GM12878 (cell line): ENCODE results near the gene COX11. TPM values are rescaled to one million over a fixed set of nuclear protein-coding genes. Genes with fewer than 3 reads are reported as not detected.

ENCODE experiments used
- ATAC-seq: fragments of 200-7000 bp; cut with Tn5 transposase; 3 replicates; pipeline ENCODE4 v1.9.1; 2020; ENCODE audit warnings: mild to moderate bottlenecking, moderate library complexity
- BruUV-seq: library from RNA; stranded (reverse); fragments of 400-500 nt; replicated peaks from 2 replicates; lab custom pipeline; 2021; lab: Mats Ljungman, UMichigan
- CTCF ChIA-PET: fragments of 300-600 bp; sonication (Branson Sonifier 250); formaldehyde crosslinking; extraction: SDS; loops from one replicate; lab custom pipeline; 2021; ENCODE audit warnings: inconsistent platforms; lab: Yijun Ruan, JAX
- POLR2A ChIA-PET: fragments of 350-600 bp; formaldehyde crosslinking; extraction: SDS; loops from one replicate; lab custom pipeline; 2021; ENCODE audit warnings: inconsistent platforms; lab: Charles Lee
- RAD21 ChIA-PET: fragments of 300-600 bp; sonication (Branson Sonifier 250); formaldehyde crosslinking; loops from one replicate; lab custom pipeline; 2023; ENCODE audit warnings: antibody characterized with exemption; ENCODE audit not compliant: unreplicated experiment; lab: Charles Lee
- SMC1A ChIA-PET: fragments of 300-600 bp; sonication (Branson Sonifier 250); formaldehyde crosslinking; loops from one replicate; lab custom pipeline; 2023; ENCODE audit not compliant: unreplicated experiment, uncharacterized antibody; lab: Charles Lee
- DNase-seq: peaks from one replicate; pipeline ENCODE4 v3.0.0-alpha.2; 2011; ENCODE audit warnings: low read depth, low spot score
- FAIRE-seq: peaks from 3 replicates; lab custom pipeline; 2011; peaks lifted over from hg19 to GRCh38; lab: Jason Lieb, UNC
- H2AFZ ChIP-seq: 2 replicates; pipeline ENCODE4 v1.6.0; 2011; ENCODE audit warnings: low read depth, low read length, control low read depth; ENCODE audit not compliant: control insufficient read depth
- H3K27ac ChIP-seq: 2 replicates; pipeline ENCODE4 v1.5.1; 2011; ENCODE audit warnings: control low read depth; ENCODE audit not compliant: control insufficient read depth, insufficient read depth
- H3K27me3 ChIP-seq, 2 experiments: replicated peaks in 1 of 2; 2 replicates each; pipeline versions ENCODE4 v1.6.0 to v1.6.1; 2011; ENCODE audit warnings: low read length in 1 of 2; ENCODE audit not compliant: control insufficient read depth in 2 of 2, insufficient read depth in 2 of 2
- H3K36me3 ChIP-seq, 2 experiments: 2 replicates each; pipeline ENCODE4 v1.5.1; 2011; ENCODE audit warnings: low read length in 1 of 2; ENCODE audit not compliant: control insufficient read depth in 2 of 2, insufficient read depth in 2 of 2
- H3K4me1 ChIP-seq: 2 replicates; pipeline ENCODE4 v1.6.1; 2011; ENCODE audit warnings: mild to moderate bottlenecking, low read length, moderate library complexity, mixed read lengths; ENCODE audit not compliant: control insufficient read depth, insufficient read depth
- H3K4me2 ChIP-seq: 2 replicates; pipeline ENCODE4 v1.6.0; 2011; ENCODE audit warnings: control low read depth; ENCODE audit not compliant: control insufficient read depth, insufficient read depth
- H3K4me3 ChIP-seq: fragments of 200-600 bp; sonication (generic); 2 replicates; pipeline ENCODE4 v1.5.1; 2016
- H3K79me2 ChIP-seq: 2 replicates; pipeline ENCODE4 v1.6.0; 2011; ENCODE audit warnings: low read length; ENCODE audit not compliant: control insufficient read depth, insufficient read depth
- H3K9ac ChIP-seq: 2 replicates; pipeline ENCODE4 v1.8.0; 2011; ENCODE audit warnings: low read length, control low read depth, mixed read lengths; ENCODE audit not compliant: control insufficient read depth, insufficient read depth
- H3K9me3 ChIP-seq: replicated peaks from 3 replicates; pipeline ENCODE4 v1.5.1; 2011; ENCODE audit warnings: mild to moderate bottlenecking, low read length; ENCODE audit not compliant: control insufficient read depth, insufficient read depth
- H4K20me1 ChIP-seq: 2 replicates; pipeline ENCODE4 v1.6.0; 2011; ENCODE audit not compliant: control insufficient read depth, insufficient read depth
- CREB1 ChIP-seq: IDR thresholded peaks from 2 replicates; pipeline ENCODE4 v1.6.1; 2012; ENCODE audit warnings: low read depth, mild to moderate bottlenecking, inconsistent platforms
- HDAC2 ChIP-seq: fragments of 200-600 bp; sonication (generic); IDR thresholded peaks from 2 replicates; pipeline ENCODE4 v1.6.1; 2017
- IKZF2 ChIP-seq, 2 experiments: fragments of 450-650 bp; IDR thresholded peaks; 2 replicates each; pipeline ENCODE4 v1.6.1; 2017; ENCODE audit warnings: mild to moderate bottlenecking in 2 of 2, moderate library complexity in 2 of 2
- JUNB ChIP-seq: IDR thresholded peaks from 2 replicates; pipeline ENCODE4 v1.6.1; 2016; ENCODE audit warnings: antibody characterized with exemption, mild to moderate bottlenecking
- KLF5 ChIP-seq: fragments of 450-650 bp; IDR thresholded peaks from 2 replicates; pipeline ENCODE4 v1.6.1; 2014; ENCODE audit warnings: mild to moderate bottlenecking; ENCODE audit not compliant: partially characterized antibody
- MYC ChIP-seq: IDR thresholded peaks from 2 replicates; pipeline ENCODE4 v1.6.1; 2011; ENCODE audit warnings: mild to moderate bottlenecking, low read length, moderate library complexity, inconsistent platforms; ENCODE audit not compliant: insufficient read depth, insufficient replicate concordance, insufficient read length, severe bottlenecking
- NFXL1 ChIP-seq: fragments of 450-650 bp; IDR thresholded peaks from 2 replicates; pipeline ENCODE4 v1.6.1; 2017; ENCODE audit warnings: antibody characterized with exemption, mild to moderate bottlenecking, borderline replicate concordance
- POLR2AphosphoS5 ChIP-seq: IDR thresholded peaks from 2 replicates; pipeline ENCODE4 v1.6.1; 2011; ENCODE audit warnings: mild to moderate bottlenecking, low read length, inconsistent platforms
- SMAD5 ChIP-seq: IDR thresholded peaks from 2 replicates; pipeline ENCODE4 v1.6.1; 2016; ENCODE audit warnings: antibody characterized with exemption, low read depth
- SREBF2 ChIP-seq: IDR thresholded peaks from 2 replicates; pipeline ENCODE4 v1.6.1; 2012; ENCODE audit warnings: mild to moderate bottlenecking, low read length
- WGBS: methylation state at CpG from one replicate; pipeline ENCODE4 v1.1.6; 2016; ENCODE audit warnings: low lambda C conversion rate; ENCODE audit not compliant: insufficient replicate concordance, insufficient coverage; ENCODE audit errors: missing lambda C conversion rate; 5-methylcytosine and 5-hydroxymethylcytosine counted together
- in situ Hi-C: fragments of 300-500 bp; cut with MboI; formaldehyde crosslinking; loops from 9 replicates; pipeline ENCODE4 v1.14.3; 2018; ENCODE audit warnings: mixed read lengths
- intact Hi-C: fragments of 100-400 bp; cut with micrococcal nuclease; formaldehyde crosslinking; loops from one replicate; pipeline ENCODE4 v1.14.2; 2022; ENCODE audit not compliant: unreplicated experiment
- polyA plus RNA-seq, 11 experiments: library from polyadenylated mRNA; depleted of rRNA in 4 of 11; unstranded in 6 of 11; stranded (reverse) in 5 of 11; fragments of >200 nt; fragmentation: Nextera tagmentation in 4 of 11; fragmentation: Illumina TruSeq in 1 of 11; extraction: Ambion mirVana in 4 of 11; extraction: Trizol in 1 of 11; gene quantifications; 1 replicate in 1 of 11; 2 replicates in 10 of 11; pipeline versions ENCODE4 v1.2.1 to v1.2.3, GENCODE V29; 2011 to 2016; ENCODE audit warnings: inconsistent platforms in 2 of 11, missing spikeins in 2 of 11, low read depth in 1 of 11
- total RNA-seq, 4 experiments: library from RNA; depleted of rRNA in 3 of 4; stranded (reverse); fragments of >200 nt in 3 of 4; fragmentation: Illumina TruSeq in 1 of 4; extraction: Trizol in 1 of 4; gene quantifications; 2 replicates each; pipeline versions ENCODE4 v1.2.1 to v1.2.3, GENCODE V29; 2013 to 2021
- TF ChIP-seq, protein P1 (sequence below): fragments of 450-650 bp; formaldehyde crosslinking; IDR thresholded peaks from 2 replicates; pipeline ENCODE4 v1.4.0; 2022; ENCODE audit warnings: mild to moderate bottlenecking, moderate library complexity

The COX11 gene
- total and polyA plus RNA-seq, 10 of the 15 experiments (the other 5 are each of a cell fraction or from before 2014, with no cell fraction given): 13.8 to 69.4 (median 50.8) TPM

DNA sequence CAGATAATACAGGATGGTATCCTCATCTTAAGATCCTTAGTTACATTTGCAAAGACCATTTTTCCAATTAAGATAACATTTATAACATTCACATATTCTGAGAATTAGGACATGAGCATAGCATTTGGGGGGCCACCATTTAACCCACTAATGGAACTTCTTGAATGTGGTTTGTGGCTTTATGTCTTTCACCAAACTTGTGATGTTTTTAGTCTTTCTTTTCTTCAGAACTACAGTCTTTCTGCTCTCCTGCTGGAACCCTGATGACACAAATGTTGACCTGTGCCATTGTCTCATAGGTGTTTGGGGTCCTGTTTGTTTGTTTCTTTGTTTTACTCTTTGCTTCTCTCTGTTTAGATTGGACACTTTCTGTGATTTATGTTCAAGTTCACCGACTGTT lies 23.2 kb downstream of the COX11 start:
- ChIA-PET SMC1A (no interaction called here), RAD21 (no interaction called here), CTCF (no interaction called here), POLR2A (no interaction called here)
- 0% methylated on average over 1 of the region's 1 CpG for WGBS
- Histone ChIP-seq H3K4me3 (no peak overlapping the region), H3K4me2 (no peak overlapping the region), H3K79me2 (no peaks in the 10 kb centered on the region), H3K9ac (no peak overlapping the region), H3K27ac (no peak overlapping the region), H2AFZ (no peak overlapping the region), H4K20me1 (no peaks in the 10 kb centered on the region), H3K27me3 (no peaks in the 10 kb centered on the region), H3K4me1 (no peaks in the 10 kb centered on the region; the same call in 1 of the 2 replicates), H3K36me3 (no peaks in the 10 kb centered on the region), H3K9me3 (no peaks in the 10 kb centered on the region)
- DNase-seq (no peak), ATAC-seq (no peak), FAIRE-seq (no peak)
- TF ChIP-seq SREBF2: no peak
- TF ChIP-seq KLF5: no peak
- no peak for TF ChIP-seq JUNB
- TF ChIP-seq IKZF2 (IDR thresholded peaks at IDR 0.05): no peak
- TF ChIP-seq HDAC2: no peak
- no peak for TF ChIP-seq CREB1
- TF ChIP-seq, protein P1, sequence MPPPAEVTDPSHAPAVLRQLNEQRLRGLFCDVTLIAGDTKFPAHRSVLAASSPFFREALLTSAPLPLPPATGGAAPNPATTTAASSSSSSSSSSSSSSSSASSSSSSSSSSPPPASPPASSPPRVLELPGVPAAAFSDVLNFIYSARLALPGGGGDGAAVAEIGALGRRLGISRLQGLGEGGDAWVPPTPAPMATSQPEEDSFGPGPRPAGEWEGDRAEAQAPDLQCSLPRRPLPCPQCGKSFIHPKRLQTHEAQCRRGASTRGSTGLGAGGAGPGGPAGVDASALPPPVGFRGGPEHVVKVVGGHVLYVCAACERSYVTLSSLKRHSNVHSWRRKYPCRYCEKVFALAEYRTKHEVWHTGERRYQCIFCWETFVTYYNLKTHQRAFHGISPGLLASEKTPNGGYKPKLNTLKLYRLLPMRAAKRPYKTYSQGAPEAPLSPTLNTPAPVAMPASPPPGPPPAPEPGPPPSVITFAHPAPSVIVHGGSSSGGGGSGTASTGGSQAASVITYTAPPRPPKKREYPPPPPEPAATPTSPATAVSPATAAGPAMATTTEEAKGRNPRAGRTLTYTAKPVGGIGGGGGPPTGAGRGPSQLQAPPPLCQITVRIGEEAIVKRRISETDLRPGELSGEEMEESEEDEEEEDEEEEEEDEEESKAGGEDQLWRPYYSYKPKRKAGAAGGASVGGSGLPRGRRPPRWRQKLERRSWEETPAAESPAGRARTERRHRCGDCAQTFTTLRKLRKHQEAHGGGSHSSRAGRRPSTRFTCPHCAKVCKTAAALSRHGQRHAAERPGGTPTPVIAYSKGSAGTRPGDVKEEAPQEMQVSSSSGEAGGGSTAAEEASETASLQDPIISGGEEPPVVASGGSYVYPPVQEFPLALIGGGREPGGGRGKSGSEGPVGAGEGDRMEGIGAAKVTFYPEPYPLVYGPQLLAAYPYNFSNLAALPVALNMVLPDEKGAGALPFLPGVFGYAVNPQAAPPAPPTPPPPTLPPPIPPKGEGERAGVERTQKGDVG (CRISPR knock-in tag): no peak
- TF ChIP-seq MYC: no peak
- TF ChIP-seq NFXL1: no peak
- TF ChIP-seq SMAD5: no peak
- no peak for TF ChIP-seq POLR2AphosphoS5
- in situ Hi-C loops: no loop called here
- intact Hi-C loops: no loop called here
- no TSS peak for BruUV-seq
